Embryonic facial prominence (tissue), 1 donor: ENCODE data around the gene YTHDF1.
"Not testable (repeated sequence)": the region's sequence is repeated elsewhere in the genome, so short reads cannot be mapped to it uniquely, and the experiment has no call there.

Experiments used
- DNase-seq: peaks from one replicate; pipeline ENCODE4 v3.0.0-alpha.2; 2016; ENCODE audit errors: extremely low spot score

YTHDF1 gene

GRCh38 chr20:63173552-63174191 lies 42.3 kb downstream of the YTHDF1 start:
- DNase-seq = no peak

GRCh38 chr20:63172726-63173125 lies 43.2 kb downstream of the YTHDF1 start:
- no peak for DNase-seq

- no peak for DNase-seq
Measured at GRCh38 chr20:63171991-63172390, 43.9 kb downstream of the YTHDF1 start.

- DNase-seq = no peak
Measured at GRCh38 chr20:63169681-63170080, 46.2 kb downstream of the YTHDF1 start.

GRCh38 chr20:63168861-63169260 lies 47.1 kb downstream of the YTHDF1 start:
- DNase-seq = no peak

- no peak for DNase-seq
Measured at GRCh38 chr20:63167918-63168520, 47.9 kb downstream of the YTHDF1 start.

- no peak for DNase-seq
Measured at GRCh38 chr20:63167026-63167917, 48.7 kb downstream of the YTHDF1 start.

- DNase-seq = no peak
Measured at GRCh38 chr20:63166193-63167020, 49.5 kb downstream of the YTHDF1 start.

- DNase-seq = no peak
Measured at GRCh38 chr20:63165356-63166192, 50.4 kb downstream of the YTHDF1 start.

- no peak for DNase-seq
Measured at GRCh38 chr20:63164484-63165355, 51.2 kb downstream of the YTHDF1 start.

- no peak for DNase-seq
Measured at GRCh38 chr20:63163596-63164483, 52.1 kb downstream of the YTHDF1 start.

- no peak for DNase-seq
Measured at GRCh38 chr20:63163171-63163570, 52.8 kb downstream of the YTHDF1 start.

- no peak for DNase-seq
Measured at GRCh38 chr20:63162206-63162795, 53.6 kb downstream of the YTHDF1 start.

GRCh38 chr20:63161176-63161651 lies 54.7 kb downstream of the YTHDF1 start:
- DNase-seq = no peak

- no peak for DNase-seq
Measured at GRCh38 chr20:63160641-63161175, 55.2 kb downstream of the YTHDF1 start.

- DNase-seq = no peak
Measured at GRCh38 chr20:63159826-63160640, 55.9 kb downstream of the YTHDF1 start.

GRCh38 chr20:63159251-63159650 lies 56.7 kb downstream of the YTHDF1 start:
- not testable (repeated sequence) for DNase-seq
